ENCODE data around the gene ABI1.

The ABI1 gene

DNA sequence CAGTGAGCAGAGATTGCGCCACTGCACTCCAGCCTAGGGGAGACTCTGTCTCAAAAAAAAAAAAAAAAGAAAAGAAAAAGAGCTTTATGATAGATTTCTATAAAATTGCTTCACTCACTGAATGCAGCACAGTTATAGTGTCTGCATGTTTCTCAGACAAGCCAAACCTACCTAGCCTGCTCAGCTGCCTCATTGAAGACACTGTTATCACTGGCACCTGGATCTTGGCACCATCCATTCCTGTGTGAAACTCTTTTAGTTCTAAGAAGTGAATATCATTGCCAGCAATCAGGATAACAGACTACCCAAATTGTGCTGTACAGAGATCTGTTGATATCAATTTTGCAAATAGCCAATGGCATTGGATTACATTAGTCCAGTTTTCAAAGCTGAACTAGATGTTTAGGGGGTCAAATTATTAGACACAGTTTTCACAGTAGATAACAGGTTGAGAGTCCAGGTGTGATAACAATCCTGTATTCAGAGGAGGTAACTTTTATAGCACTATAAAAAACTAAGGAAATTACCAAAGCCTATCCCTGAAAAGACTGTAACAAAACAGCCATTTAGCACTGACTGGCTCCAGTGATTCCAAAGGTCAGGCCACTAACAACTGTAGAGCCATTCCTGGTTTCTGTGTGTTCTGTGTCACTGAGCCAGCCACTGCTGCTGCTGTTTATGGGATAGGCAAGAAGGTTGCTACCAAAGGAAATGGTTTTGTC, 146.2 kb downstream of the ABI1 start:
- Histone ChIP-seq H3K9ac (ENCODE audit: low read depth, low read length, poor library complexity) (no peak overlapping the region), H3K79me1 (ENCODE audit: low read depth, low read length) (no peaks in the 10 kb centered on the region), H2BK5ac (ENCODE audit: low read length) (no peak overlapping the region), H3K4me1 (ENCODE audit: control insufficient read depth in 2 of 2, insufficient read depth in 1 of 2, low read depth in 1 of 2, low read length in 2 of 2) (no peaks in the 10 kb centered on the region), H3K27me3 (ENCODE audit: control insufficient read depth in 3 of 3, insufficient read depth in 3 of 3, low read depth in 1 of 3, low read length in 3 of 3) (no peaks in the 10 kb centered on the region), H4K8ac (ENCODE audit: low read depth, low read length) (no peak overlapping the region), H3K27ac (replicated peaks; ENCODE audit: low read length) (no peak overlapping the region), H4K91ac (ENCODE audit: low read depth, low read length, poor library complexity) (no peak overlapping the region), H3K9me3 (replicated peaks in 1 of 2; ENCODE audit: control insufficient read depth in 2 of 2, insufficient read depth in 1 of 2, low read depth in 1 of 2, low read length in 2 of 2) (no peaks in the 10 kb centered on the region), H2BK15ac (ENCODE audit: low read length) (no peak overlapping the region), H2BK12ac (ENCODE audit: low read length) (no peak overlapping the region), H2AK5ac (ENCODE audit: low read depth, low read length) (no peak overlapping the region), H2BK120ac (ENCODE audit: low read depth, low read length) (no peak overlapping the region), H3K4me3 (ENCODE audit: low read length in 2 of 2) (no peak overlapping the region), H3K4me2 (ENCODE audit: insufficient read depth, low read length, poor library complexity, severe bottlenecking) (no peak overlapping the region), H3K23ac (ENCODE audit: low read depth, low read length, poor library complexity) (no peak overlapping the region), H3K36me3 (replicated peaks in 1 of 2; ENCODE audit: control insufficient read depth in 2 of 2, insufficient read depth in 2 of 2, low read length in 2 of 2) (peaks cover 2 to 56% of the 10 kb centered on the region in 2 donors), H2AFZ (ENCODE audit: low read length) (no peak overlapping the region), H3K4ac (ENCODE audit: low read length) (no peak overlapping the region), H3K18ac (ENCODE audit: low read length) (no peak overlapping the region), H3K14ac (ENCODE audit: low read length) (no peak overlapping the region)
- WGBS, 2 donors (ENCODE audit: extremely low coverage in 2 of 2, insufficient read length in 2 of 2, insufficient replicate concordance in 1 of 2): no CpG with 5 or more reads among the region's 1 CpG
- DNase-seq (ENCODE audit: low spot score): no peak

DNA sequence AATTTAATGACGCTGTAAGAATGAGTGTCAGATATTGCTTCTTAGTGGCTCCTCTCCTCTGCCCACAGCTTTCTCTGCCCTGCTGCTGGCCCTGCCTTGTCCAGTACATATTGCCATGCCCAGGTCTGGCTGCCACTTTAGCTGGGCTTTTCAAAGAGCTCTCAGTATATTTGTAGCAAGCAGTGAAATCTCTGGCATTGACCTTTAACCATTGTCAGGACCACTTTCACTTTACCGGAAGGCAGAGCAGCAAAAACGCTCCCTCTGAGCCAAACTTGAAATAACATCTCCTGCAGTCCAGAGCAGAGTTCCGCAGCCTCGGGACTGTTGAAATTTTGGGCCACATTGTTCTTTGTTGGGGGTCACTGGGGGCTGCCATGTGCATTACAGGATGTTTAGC, 149.4 kb downstream of the ABI1 start:
- H3K27ac ChIP-seq (replicated peaks; ENCODE audit: low read length): no peak overlapping the region
- H2BK120ac ChIP-seq (ENCODE audit: low read depth, low read length): no peak overlapping the region
- no peak overlapping the region for H4K91ac ChIP-seq (ENCODE audit: low read depth, low read length, poor library complexity)
- no peak overlapping the region for H2AFZ ChIP-seq (ENCODE audit: low read length)
- H2AK5ac ChIP-seq (ENCODE audit: low read depth, low read length): no peak overlapping the region
- H3K14ac ChIP-seq (ENCODE audit: low read length): no peak overlapping the region
- H3K36me3 ChIP-seq (replicated peaks in 1 of 2; ENCODE audit: control insufficient read depth in 2 of 2, insufficient read depth in 2 of 2, low read length in 2 of 2): peaks cover 13 to 56% of the 10 kb centered on the region in 2 donors
- H3K4me3 ChIP-seq (ENCODE audit: low read length in 2 of 2): no peak overlapping the region
- H3K4me1 ChIP-seq (ENCODE audit: control insufficient read depth in 2 of 2, insufficient read depth in 1 of 2, low read depth in 1 of 2, low read length in 2 of 2): no peaks in the 10 kb centered on the region
- DNase-seq (ENCODE audit: low spot score): no peak
- no peak overlapping the region for H3K4ac ChIP-seq (ENCODE audit: low read length)
- H3K23ac ChIP-seq (ENCODE audit: low read depth, low read length, poor library complexity): no peak overlapping the region
- H2BK5ac ChIP-seq (ENCODE audit: low read length): no peak overlapping the region
- H4K8ac ChIP-seq (ENCODE audit: low read depth, low read length): no peak overlapping the region
- WGBS, 2 donors (ENCODE audit: extremely low coverage in 2 of 2, insufficient read length in 2 of 2, insufficient replicate concordance in 1 of 2): no CpG with 5 or more reads among the region's 5 CpGs
- no peaks in the 10 kb centered on the region for H3K79me1 ChIP-seq (ENCODE audit: low read depth, low read length)
- no peak overlapping the region for H3K18ac ChIP-seq (ENCODE audit: low read length)
- H3K27me3 ChIP-seq (ENCODE audit: control insufficient read depth in 3 of 3, insufficient read depth in 3 of 3, low read depth in 1 of 3, low read length in 3 of 3): no peaks in the 10 kb centered on the region
- H2BK15ac ChIP-seq (ENCODE audit: low read length): no peak overlapping the region
- H2BK12ac ChIP-seq (ENCODE audit: low read length): no peak overlapping the region
- no peak overlapping the region for H3K9ac ChIP-seq (ENCODE audit: low read depth, low read length, poor library complexity)
- H3K9me3 ChIP-seq (replicated peaks in 1 of 2; ENCODE audit: control insufficient read depth in 2 of 2, insufficient read depth in 1 of 2, low read depth in 1 of 2, low read length in 2 of 2): no peaks in the 10 kb centered on the region
- H3K4me2 ChIP-seq (ENCODE audit: insufficient read depth, low read length, poor library complexity, severe bottlenecking): no peak overlapping the region

DNA sequence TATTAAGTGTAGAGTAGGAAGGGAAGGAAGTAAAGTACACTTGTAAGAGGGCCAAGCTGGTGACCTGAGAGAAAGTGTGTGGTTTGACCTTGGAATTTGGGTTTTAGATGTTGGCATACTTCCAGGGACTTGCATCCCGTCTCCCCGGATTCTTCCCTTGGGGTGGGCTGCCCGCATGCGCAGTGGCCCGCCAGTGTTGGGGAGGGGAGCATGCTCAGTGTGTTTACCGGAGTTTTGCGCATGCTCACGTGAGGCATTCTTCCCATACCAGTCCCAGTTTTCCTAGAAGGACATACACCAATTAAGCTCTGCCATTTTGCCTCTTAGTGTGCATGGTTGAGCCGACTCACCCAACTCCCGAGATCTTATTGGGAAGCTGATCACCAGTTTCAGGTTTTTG, 153.8 kb downstream of the ABI1 start:
- H3K4me2 ChIP-seq (ENCODE audit: insufficient read depth, low read length, poor library complexity, severe bottlenecking): no peak overlapping the region
- no peaks in the 10 kb centered on the region for H3K4me1 ChIP-seq (ENCODE audit: control insufficient read depth in 2 of 2, insufficient read depth in 1 of 2, low read depth in 1 of 2, low read length in 2 of 2)
- H2BK5ac ChIP-seq (ENCODE audit: low read length): no peak overlapping the region
- no peak overlapping the region for H2AK5ac ChIP-seq (ENCODE audit: low read depth, low read length)
- H3K4me3 ChIP-seq (ENCODE audit: low read length in 2 of 2): no peak overlapping the region
- no peak overlapping the region for H3K4ac ChIP-seq (ENCODE audit: low read length)
- DNase-seq (ENCODE audit: low spot score): no peak
- no peak overlapping the region for H2BK12ac ChIP-seq (ENCODE audit: low read length)
- H3K14ac ChIP-seq (ENCODE audit: low read length): no peak overlapping the region
- no peak overlapping the region for H2AFZ ChIP-seq (ENCODE audit: low read length)
- H2BK15ac ChIP-seq (ENCODE audit: low read length): no peak overlapping the region
- H3K36me3 ChIP-seq (replicated peaks in 1 of 2; ENCODE audit: control insufficient read depth in 2 of 2, insufficient read depth in 2 of 2, low read length in 2 of 2): peaks cover 18 to 60% of the 10 kb centered on the region in 2 donors
- H4K91ac ChIP-seq (ENCODE audit: low read depth, low read length, poor library complexity): no peak overlapping the region
- no CpG with 5 or more reads among the region's 10 CpGs for WGBS, 2 donors (ENCODE audit: extremely low coverage in 2 of 2, insufficient read length in 2 of 2, insufficient replicate concordance in 1 of 2)
- H2BK120ac ChIP-seq (ENCODE audit: low read depth, low read length): no peak overlapping the region
- no peaks in the 10 kb centered on the region for H3K27me3 ChIP-seq (ENCODE audit: control insufficient read depth in 3 of 3, insufficient read depth in 3 of 3, low read depth in 1 of 3, low read length in 3 of 3)
- H3K79me1 ChIP-seq (ENCODE audit: low read depth, low read length): no peaks in the 10 kb centered on the region
- no peak overlapping the region for H3K9ac ChIP-seq (ENCODE audit: low read depth, low read length, poor library complexity)
- no peak overlapping the region for H3K23ac ChIP-seq (ENCODE audit: low read depth, low read length, poor library complexity)
- peak overlapping the region; percentile 44 for H4K8ac ChIP-seq (ENCODE audit: low read depth, low read length)
- no peaks in the 10 kb centered on the region for H3K9me3 ChIP-seq (replicated peaks in 1 of 2; ENCODE audit: control insufficient read depth in 2 of 2, insufficient read depth in 1 of 2, low read depth in 1 of 2, low read length in 2 of 2)
- H3K27ac ChIP-seq (replicated peaks; ENCODE audit: low read length): no peak overlapping the region
- no peak overlapping the region for H3K18ac ChIP-seq (ENCODE audit: low read length)

DNA sequence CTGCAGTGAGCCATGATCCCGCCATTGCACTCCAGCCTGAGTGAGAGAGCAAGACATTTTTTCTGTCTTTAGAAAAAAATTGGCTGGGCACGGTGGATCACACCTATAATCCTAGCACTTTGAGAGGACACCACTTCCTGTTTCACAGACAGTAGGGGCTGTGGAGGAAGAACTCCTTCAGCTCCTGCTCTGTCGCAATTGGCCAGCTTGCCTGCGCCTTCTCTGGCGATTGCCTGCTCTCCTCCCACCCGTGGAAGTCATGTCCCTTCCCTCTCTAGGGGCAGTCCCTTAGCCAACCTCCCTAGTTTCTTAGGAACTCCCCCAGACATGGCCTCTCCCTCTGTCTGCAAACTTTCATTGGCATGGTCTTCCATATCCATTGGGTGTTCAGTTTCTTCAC, 154.6 kb downstream of the ABI1 start:
- no peaks in the 10 kb centered on the region for H3K9me3 ChIP-seq (replicated peaks in 1 of 2; ENCODE audit: control insufficient read depth in 2 of 2, insufficient read depth in 1 of 2, low read depth in 1 of 2, low read length in 2 of 2)
- no peak overlapping the region for H3K23ac ChIP-seq (ENCODE audit: low read depth, low read length, poor library complexity)
- H3K4me3 ChIP-seq (ENCODE audit: low read length in 2 of 2): no peak overlapping the region
- no peak overlapping the region for H2AK5ac ChIP-seq (ENCODE audit: low read depth, low read length)
- no peak overlapping the region for H4K91ac ChIP-seq (ENCODE audit: low read depth, low read length, poor library complexity)
- H3K9ac ChIP-seq (ENCODE audit: low read depth, low read length, poor library complexity): no peak overlapping the region
- H2BK120ac ChIP-seq (ENCODE audit: low read depth, low read length): no peak overlapping the region
- H3K4ac ChIP-seq (ENCODE audit: low read length): no peak overlapping the region
- H3K14ac ChIP-seq (ENCODE audit: low read length): no peak overlapping the region
- H3K27ac ChIP-seq (replicated peaks; ENCODE audit: low read length): no peak overlapping the region
- H2BK5ac ChIP-seq (ENCODE audit: low read length): no peak overlapping the region
- no peaks in the 10 kb centered on the region for H3K27me3 ChIP-seq (ENCODE audit: control insufficient read depth in 3 of 3, insufficient read depth in 3 of 3, low read depth in 1 of 3, low read length in 3 of 3)
- peaks cover 18 to 67% of the 10 kb centered on the region in 2 donors for H3K36me3 ChIP-seq (replicated peaks in 1 of 2; ENCODE audit: control insufficient read depth in 2 of 2, insufficient read depth in 2 of 2, low read length in 2 of 2)
- H3K79me1 ChIP-seq (ENCODE audit: low read depth, low read length): no peaks in the 10 kb centered on the region
- no peaks in the 10 kb centered on the region for H3K4me1 ChIP-seq (ENCODE audit: control insufficient read depth in 2 of 2, insufficient read depth in 1 of 2, low read depth in 1 of 2, low read length in 2 of 2)
- WGBS, 2 donors (ENCODE audit: extremely low coverage in 2 of 2, insufficient read length in 2 of 2, insufficient replicate concordance in 1 of 2): no CpG with 5 or more reads among the region's 6 CpGs
- no peak overlapping the region for H2BK15ac ChIP-seq (ENCODE audit: low read length)
- no peak overlapping the region for H3K4me2 ChIP-seq (ENCODE audit: insufficient read depth, low read length, poor library complexity, severe bottlenecking)
- H3K18ac ChIP-seq (ENCODE audit: low read length): no peak overlapping the region
- no peak overlapping the region for H2BK12ac ChIP-seq (ENCODE audit: low read length)
- DNase-seq (ENCODE audit: low spot score): no peak
- H4K8ac ChIP-seq (ENCODE audit: low read depth, low read length): no peak overlapping the region
- H2AFZ ChIP-seq (ENCODE audit: low read length): no peak overlapping the region
